DND-41 (cell line): Measurements from ENCODE around the gene DISC1.
A peak's percentile ranks its signal among the peaks of the same experiment; 100 is the strongest.

ENCODE experiments used
- ATAC-seq: fragments of 200-7000 bp; cut with Tn5 transposase; 3 replicates; pipeline ENCODE4 v1.9.1; 2021; ENCODE audit warnings: low read depth; ENCODE audit not compliant: insufficient read depth
- DNase-seq: peaks from one replicate; pipeline ENCODE4 v3.0.0-alpha.2; 2020
- H2AFZ ChIP-seq: 2 replicates; pipeline ENCODE4 v1.6.0; 2012; ENCODE audit warnings: low read depth, low read length
- H3K27ac ChIP-seq: 2 replicates; pipeline ENCODE4 v1.5.1; 2012; ENCODE audit warnings: low read length, inconsistent platforms
- H3K27me3 ChIP-seq: fragments of 200-600 bp; sonication (generic); 2 replicates; pipeline ENCODE4 v1.6.0; 2012; ENCODE audit warnings: low read length, mild to moderate bottlenecking, inconsistent platforms; ENCODE audit not compliant: insufficient read depth, poor library complexity
- H3K36me3 ChIP-seq: 2 replicates; pipeline ENCODE4 v1.5.1; 2012; ENCODE audit warnings: low read length, inconsistent platforms; ENCODE audit not compliant: insufficient read depth
- H3K4me1 ChIP-seq: 2 replicates; pipeline ENCODE4 v1.5.1; 2012; ENCODE audit warnings: mild to moderate bottlenecking, low read length; ENCODE audit not compliant: insufficient read depth
- H3K4me2 ChIP-seq: 2 replicates; pipeline ENCODE4 v1.6.0; 2012; ENCODE audit warnings: mild to moderate bottlenecking, moderate library complexity, low read length, inconsistent platforms; ENCODE audit not compliant: insufficient read depth
- H3K4me3 ChIP-seq, 2 experiments: fragments of 200-600 bp in 1 of 2; shearing (Covaris generic) in 1 of 2; 2 replicates each; pipeline ENCODE4 v1.5.1; 2012 to 2016; ENCODE audit warnings: inconsistent platforms in 2 of 2, low read length in 2 of 2, mild to moderate bottlenecking in 2 of 2, low read depth in 1 of 2, moderate library complexity in 1 of 2
- H3K79me2 ChIP-seq: 2 replicates; pipeline ENCODE4 v1.6.0; 2012; ENCODE audit warnings: low read length, inconsistent platforms; ENCODE audit not compliant: insufficient read depth
- H3K9ac ChIP-seq: 2 replicates; pipeline ENCODE4 v1.6.0; 2012; ENCODE audit warnings: low read depth, mild to moderate bottlenecking, inconsistent platforms, low read length, moderate library complexity
- H3K9me3 ChIP-seq: 2 replicates; pipeline ENCODE4 v1.5.1; 2012; ENCODE audit warnings: low read length, moderate library complexity, mild to moderate bottlenecking, inconsistent platforms; ENCODE audit not compliant: insufficient read depth, severe bottlenecking
- H4K20me1 ChIP-seq: 2 replicates; pipeline ENCODE4 v1.6.0; 2012; ENCODE audit warnings: low read length; ENCODE audit not compliant: insufficient read depth
- EZH2 ChIP-seq: IDR thresholded peaks from 3 replicates; pipeline ENCODE4 v1.6.1; 2012; ENCODE audit warnings: borderline replicate concordance, low read depth, mild to moderate bottlenecking, moderate library complexity, low read length, inconsistent platforms; ENCODE audit not compliant: severe bottlenecking
- TF ChIP-seq, protein P1 (sequence below): IDR thresholded peaks from 2 replicates; pipeline ENCODE4 v1.5.1; 2012; ENCODE audit warnings: borderline replicate concordance, low read length, moderate library complexity, mild to moderate bottlenecking; ENCODE audit not compliant: poor library complexity, severe bottlenecking; ENCODE audit errors: extremely low read depth

DISC1 gene

DNA sequence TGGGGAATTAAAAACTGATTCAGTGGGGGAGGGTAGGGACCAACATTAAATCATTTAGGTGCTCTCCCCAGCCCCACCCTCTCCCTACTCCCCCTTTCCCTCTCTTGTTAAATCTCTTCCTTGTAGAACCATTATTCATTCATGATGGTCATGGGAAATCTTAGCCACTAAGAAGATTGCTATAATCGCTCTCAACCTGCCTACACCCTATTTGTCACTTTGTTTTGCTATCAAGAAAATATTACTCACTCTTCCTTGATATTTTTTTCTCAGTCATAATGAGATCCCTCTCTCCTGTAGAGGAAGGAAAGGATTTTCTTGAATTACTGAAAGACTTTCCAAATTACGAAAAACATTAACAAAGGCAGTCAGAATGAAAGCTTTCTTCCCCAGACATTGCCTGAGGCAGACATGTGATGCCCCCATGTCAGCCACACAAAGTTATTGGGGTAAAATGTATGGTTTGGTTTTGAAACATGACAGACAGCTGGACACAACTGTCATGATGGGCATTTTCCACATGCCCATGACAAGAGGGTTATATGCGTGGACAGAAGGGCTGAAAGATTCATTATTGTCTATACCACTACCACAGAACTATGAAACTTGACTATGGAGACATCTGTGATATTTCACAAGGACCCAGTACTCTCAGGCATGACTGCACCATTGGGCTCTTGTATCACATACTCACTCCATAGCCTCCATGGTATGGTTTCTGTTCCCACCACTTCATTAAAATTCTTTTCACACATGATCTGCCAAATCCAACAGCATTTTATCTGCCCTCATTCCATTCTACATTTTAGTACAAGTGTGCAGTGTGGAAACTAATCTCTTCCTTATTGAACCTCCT is 420.1 kb downstream of the DISC1 start:
- Histone ChIP-seq H3K36me3 (no peaks in the 10 kb centered on the region), H3K27ac (no peak overlapping the region), H3K4me1 (no peaks in the 10 kb centered on the region), H2AFZ (no peak overlapping the region), H3K4me3 (no peak overlapping the region), H4K20me1 (no peaks in the 10 kb centered on the region), H3K9ac (no peak overlapping the region), H3K79me2 (no peaks in the 10 kb centered on the region), H3K4me2 (no peak overlapping the region), H3K27me3 (no peaks in the 10 kb centered on the region), H3K9me3 (no peaks in the 10 kb centered on the region)
- DNase-seq = no peak
- ATAC-seq = no peak
- TF ChIP-seq, protein P1, sequence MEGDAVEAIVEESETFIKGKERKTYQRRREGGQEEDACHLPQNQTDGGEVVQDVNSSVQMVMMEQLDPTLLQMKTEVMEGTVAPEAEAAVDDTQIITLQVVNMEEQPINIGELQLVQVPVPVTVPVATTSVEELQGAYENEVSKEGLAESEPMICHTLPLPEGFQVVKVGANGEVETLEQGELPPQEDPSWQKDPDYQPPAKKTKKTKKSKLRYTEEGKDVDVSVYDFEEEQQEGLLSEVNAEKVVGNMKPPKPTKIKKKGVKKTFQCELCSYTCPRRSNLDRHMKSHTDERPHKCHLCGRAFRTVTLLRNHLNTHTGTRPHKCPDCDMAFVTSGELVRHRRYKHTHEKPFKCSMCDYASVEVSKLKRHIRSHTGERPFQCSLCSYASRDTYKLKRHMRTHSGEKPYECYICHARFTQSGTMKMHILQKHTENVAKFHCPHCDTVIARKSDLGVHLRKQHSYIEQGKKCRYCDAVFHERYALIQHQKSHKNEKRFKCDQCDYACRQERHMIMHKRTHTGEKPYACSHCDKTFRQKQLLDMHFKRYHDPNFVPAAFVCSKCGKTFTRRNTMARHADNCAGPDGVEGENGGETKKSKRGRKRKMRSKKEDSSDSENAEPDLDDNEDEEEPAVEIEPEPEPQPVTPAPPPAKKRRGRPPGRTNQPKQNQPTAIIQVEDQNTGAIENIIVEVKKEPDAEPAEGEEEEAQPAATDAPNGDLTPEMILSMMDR = no peak
- TF ChIP-seq EZH2 = no peak

GRCh38 chr1:232047473-232047872 is 420.9 kb downstream of the DISC1 start:
- no peak overlapping the region for H3K9ac ChIP-seq
- H3K36me3 ChIP-seq = no peaks in the 10 kb centered on the region
- no peaks in the 10 kb centered on the region for H3K79me2 ChIP-seq
- TF ChIP-seq, protein P1 = peak; percentile 32
- TF ChIP-seq EZH2 = no peak
- no peak overlapping the region for H3K27ac ChIP-seq
- no peaks in the 10 kb centered on the region for H3K9me3 ChIP-seq
- no peaks in the 10 kb centered on the region for H3K27me3 ChIP-seq
- no peak overlapping the region for H2AFZ ChIP-seq
- no peak overlapping the region for H3K4me3 ChIP-seq
- no peaks in the 10 kb centered on the region for H4K20me1 ChIP-seq
- DNase-seq (no peak), ATAC-seq (no peak)
- no peaks in the 10 kb centered on the region for H3K4me1 ChIP-seq
- no peak overlapping the region for H3K4me2 ChIP-seq

DNA sequence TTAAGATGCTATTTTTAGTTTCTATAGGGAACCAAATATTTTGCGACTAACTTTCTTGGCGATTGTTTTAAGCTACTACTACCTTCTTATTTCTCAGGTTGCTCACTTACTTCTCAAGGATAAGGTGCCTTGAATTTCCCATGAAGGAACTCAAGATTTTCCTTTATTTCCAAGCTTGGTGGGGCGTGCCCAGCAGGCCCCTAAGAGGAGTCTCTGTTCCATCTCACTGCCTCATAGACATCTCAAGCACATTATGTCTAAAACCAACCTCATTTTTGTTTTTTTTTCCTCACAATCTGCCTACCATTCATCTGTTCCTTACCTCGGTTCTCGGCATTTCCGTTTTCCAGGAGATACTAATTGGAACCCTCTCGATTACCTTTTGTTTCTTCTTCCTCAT is 421.9 kb downstream of the DISC1 start:
- Histone ChIP-seq H3K4me1 (no peaks in the 10 kb centered on the region), H3K4me2 (no peak overlapping the region), H3K9me3 (no peaks in the 10 kb centered on the region), H3K36me3 (no peaks in the 10 kb centered on the region), H3K27me3 (no peaks in the 10 kb centered on the region), H2AFZ (no peak overlapping the region), H3K27ac (no peak overlapping the region), H3K4me3 (no peak overlapping the region), H4K20me1 (no peaks in the 10 kb centered on the region), H3K9ac (no peak overlapping the region), H3K79me2 (no peaks in the 10 kb centered on the region)
- no peak for ATAC-seq
- DNase-seq = no peak
- TF ChIP-seq, protein P1 = no peak
- no peak for TF ChIP-seq EZH2
